A673 (cell line): ENCODE measurements around the gene GMPPA. TPM values are rescaled to one million over a fixed set of nuclear protein-coding genes. Genes with fewer than 3 reads are reported as not detected.

ENCODE experiments used
- BruUV-seq: library from RNA; stranded (reverse); fragments of 400-500 nt; replicated peaks from 2 replicates; lab custom pipeline; 2021; lab: Mats Ljungman, UMichigan
- CTCF ChIA-PET: fragments of 300-600 bp; sonication (Branson Sonifier 250); formaldehyde crosslinking; loops from one replicate; lab custom pipeline; 2022; ENCODE audit warnings: antibody characterized with exemption; lab: Charles Lee
- POLR2A ChIA-PET: fragments of 300-600 bp; sonication (Branson Sonifier 250); formaldehyde crosslinking; loops from one replicate; lab custom pipeline; 2022; ENCODE audit warnings: antibody characterized with exemption; ENCODE audit not compliant: low non-redundant PET; lab: Charles Lee
- DNase-seq: peaks from one replicate; pipeline ENCODE4 v3.0.0-alpha.2; 2015; ENCODE audit warnings: low spot score
- H3K27ac ChIP-seq: fragments of 200-600 bp; sonication (generic); 2 replicates; pipeline ENCODE4 v1.5.1; 2016; ENCODE audit warnings: mixed run types, low read depth, mild to moderate bottlenecking, mixed read lengths, antibody characterized with exemption, low read length; ENCODE audit not compliant: poor library complexity, severe bottlenecking
- H3K27me3 ChIP-seq: fragments of 200-600 bp; sonication (generic); replicated peaks from 2 replicates; pipeline ENCODE4 v1.6.1; 2017; ENCODE audit warnings: mixed run types, low read depth, mild to moderate bottlenecking, mixed read lengths, antibody characterized with exemption, low read length; ENCODE audit not compliant: insufficient read depth, poor library complexity
- H3K36me3 ChIP-seq: fragments of 200-600 bp; sonication (generic); 2 replicates; pipeline ENCODE4 v1.6.1; 2016; ENCODE audit warnings: mixed run types, mild to moderate bottlenecking, mixed read lengths, antibody characterized with exemption, low read length; ENCODE audit not compliant: insufficient read depth, poor library complexity, severe bottlenecking
- H3K4me1 ChIP-seq: fragments of 200-600 bp; sonication (generic); 2 replicates; pipeline ENCODE4 v1.6.1; 2017; ENCODE audit warnings: mixed run types, mild to moderate bottlenecking, mixed read lengths, antibody characterized with exemption, low read length; ENCODE audit not compliant: insufficient read depth, poor library complexity, severe bottlenecking
- H3K4me3 ChIP-seq: fragments of 200-600 bp; sonication (generic); 2 replicates; pipeline ENCODE4 v1.5.1; 2016; ENCODE audit warnings: low read depth, mixed run types, mild to moderate bottlenecking, mixed read lengths, low read length; ENCODE audit not compliant: poor library complexity, severe bottlenecking
- H3K9me3 ChIP-seq: fragments of 200-600 bp; sonication (generic); 2 replicates; pipeline ENCODE4 v1.6.1; 2016; ENCODE audit warnings: mixed run types, low read depth, mild to moderate bottlenecking, mixed read lengths, antibody characterized with exemption, low read length; ENCODE audit not compliant: poor library complexity, severe bottlenecking
- CTCF ChIP-seq: fragments of 300-800, 200-600 bp; sonication (generic); conservative IDR thresholded peaks from 2 replicates; pipeline ENCODE4 v1.5.1; 2017; ENCODE audit warnings: low read depth, mild to moderate bottlenecking, antibody characterized with exemption, low read length, moderate library complexity, mixed read lengths
- EZH2 ChIP-seq: fragments of 200-600 bp; sonication (generic); IDR thresholded peaks from 2 replicates; pipeline ENCODE4 v1.6.1; 2017; ENCODE audit warnings: borderline replicate concordance, low read depth, mild to moderate bottlenecking, mixed read lengths, antibody characterized with exemption, low read length; ENCODE audit not compliant: poor library complexity, severe bottlenecking
- intact Hi-C: fragments of 100-400 bp; cut with micrococcal nuclease; formaldehyde crosslinking; loops from one replicate; pipeline ENCODE4 v1.10.0; 2022; ENCODE audit not compliant: unreplicated experiment
- total RNA-seq: library from RNA; stranded (reverse); gene quantifications from 2 replicates; pipeline ENCODE4 v1.2.3, GENCODE V29; 2021

Gene GMPPA
- total RNA-seq, 1 experiment from 2014 or later: 32.1 TPM

GRCh38 chr2:219472629-219473187 lies 26.0 kb upstream of the GMPPA start:
- CTCF ChIA-PET: interaction anchor here (0.7 to 1.3 kb wide), 2 partner anchors 37 to 57 kb away, joined by 5 to 7 read pairs; no protein-coding TSS in a partner anchor
- Histone ChIP-seq H3K9me3 (no peaks in the 10 kb centered on the region), H3K4me1 (no peaks in the 10 kb centered on the region), H3K27ac (no peak overlapping the region), H3K27me3 (no peaks in the 10 kb centered on the region), H3K36me3 (no peaks in the 10 kb centered on the region), H3K4me3 (no peak overlapping the region)
- TF ChIP-seq EZH2 (no peak), CTCF (no peak)
- POLR2A ChIA-PET: no interaction called here
- BruUV-seq: no TSS peak
- intact Hi-C loops: no loop called here
- no peak for DNase-seq

- H3K4me1 ChIP-seq: peaks cover under 1% of the 10 kb centered on the region
- no peak overlapping the region for H3K27ac ChIP-seq
- CTCF ChIA-PET: interaction anchor here (0.7 to 1.3 kb wide), 2 partner anchors 18 to 56 kb away, joined by 7 read pairs; no protein-coding TSS in a partner anchor
- no peaks in the 10 kb centered on the region for H3K36me3 ChIP-seq
- POLR2A ChIA-PET: no interaction called here
- intact Hi-C loops: no loop called here
- no peaks in the 10 kb centered on the region for H3K27me3 ChIP-seq
- no peak for DNase-seq
- no peaks in the 10 kb centered on the region for H3K9me3 ChIP-seq
- H3K4me3 ChIP-seq: no peak overlapping the region
- BruUV-seq: no TSS peak
- no peak for TF ChIP-seq EZH2
- no peak for TF ChIP-seq CTCF
These were observed 25.2 kb upstream of the GMPPA start for GRCh38 chr2:219473511-219473910.

GRCh38 chr2:219474285-219475060 lies 24.2 kb upstream of the GMPPA start:
- TF ChIP-seq EZH2: no peak
- TF ChIP-seq CTCF: no peak
- Histone ChIP-seq H3K4me3 (no peak overlapping the region), H3K4me1 (peaks cover 4% of the 10 kb centered on the region), H3K27me3 (no peaks in the 10 kb centered on the region), H3K36me3 (no peaks in the 10 kb centered on the region), H3K9me3 (no peaks in the 10 kb centered on the region), H3K27ac (no peak overlapping the region)
- CTCF ChIA-PET: interaction anchor here (0.7 to 1.3 kb wide), 3 partner anchors 17 to 288 kb away, joined by 6 to 7 read pairs (median 7); no protein-coding TSS in a partner anchor
- intact Hi-C loops: loop anchor here (5.0 kb wide), 1 partner anchor 48 kb away; no protein-coding TSS in a partner anchor
- DNase-seq: no peak
- POLR2A ChIA-PET: no interaction called here
- BruUV-seq: no TSS peak
